Natural killer cell (primary cell): ENCODE data around the gene BCAS1. TPM values are rescaled to one million over a fixed set of nuclear protein-coding genes. Genes with fewer than 3 reads are reported as not detected.

Experiments used
- ATAC-seq, 3 donors: fragments of 150-1000 bp in 2 of 3; fragments of 200-7000 bp in 1 of 3; cut with Tn5 transposase; 1 replicate in 1 of 3; 2 replicates in 2 of 3; pipeline ENCODE4 v1.10.0; 2021; ENCODE audit warnings: mild to moderate bottlenecking in 2 of 3, moderate library complexity in 2 of 3
- DNase-seq, 2 donors: peaks; one replicate each; pipeline versions ENCODE4 v3.0.0 to v3.0.0-alpha.2; 2013 to 2021; ENCODE audit warnings: mixed read lengths in 1 of 2
- H3K27ac ChIP-seq: one replicate; pipeline ENCODE4 v1.5.1; 2013; ENCODE audit warnings: mild to moderate bottlenecking, low read length
- H3K27me3 ChIP-seq: one replicate; pipeline ENCODE4 v1.6.1; 2013; ENCODE audit warnings: low read length; ENCODE audit not compliant: control insufficient read depth, insufficient read depth
- H3K36me3 ChIP-seq: one replicate; pipeline ENCODE4 v1.6.1; 2013; ENCODE audit warnings: low read length; ENCODE audit not compliant: control insufficient read depth, insufficient read depth
- H3K4me1 ChIP-seq: one replicate; pipeline ENCODE4 v1.6.1; 2013; ENCODE audit warnings: low read length; ENCODE audit not compliant: control insufficient read depth, insufficient read depth
- H3K4me3 ChIP-seq: one replicate; pipeline ENCODE4 v1.5.1; 2013; ENCODE audit warnings: low read length
- H3K9me3 ChIP-seq: one replicate; pipeline ENCODE4 v1.6.1; 2013; ENCODE audit warnings: low read length; ENCODE audit not compliant: control insufficient read depth, insufficient read depth
- H3K27ac Mint-ChIP-seq, 2 donors: one replicate each; pipeline ENCODE4 v1.8.0; 2022; ENCODE audit warnings: mild to moderate bottlenecking in 2 of 2, mixed read lengths in 2 of 2, moderate library complexity in 1 of 2
- H3K27me3 Mint-ChIP-seq, 2 donors: one replicate each; pipeline ENCODE4 v1.8.0; 2022; ENCODE audit warnings: low read depth in 2 of 2, mixed read lengths in 2 of 2
- H3K36me3 Mint-ChIP-seq: one replicate; pipeline ENCODE4 v1.8.0; 2022; ENCODE audit warnings: mixed read lengths
- H3K4me1 Mint-ChIP-seq, 2 donors: one replicate each; pipeline ENCODE4 v1.8.0; 2022; ENCODE audit warnings: mixed read lengths in 2 of 2
- H3K4me3 Mint-ChIP-seq: one replicate; pipeline ENCODE4 v1.8.0; 2022; ENCODE audit warnings: mild to moderate bottlenecking, moderate library complexity, mixed read lengths
- H3K9me3 Mint-ChIP-seq, 2 donors: one replicate each; pipeline ENCODE4 v1.8.0; 2022; ENCODE audit warnings: mixed read lengths in 2 of 2
- CTCF ChIP-seq: fragments of 200-600 bp; IDR thresholded peaks from one replicate; pipeline ENCODE4 v1.8.0; 2022; ENCODE audit warnings: antibody characterized with exemption
- WGBS: methylation state at CpG from one replicate; pipeline ENCODE4 v1.1.7; 2013; ENCODE audit warnings: missing lambda C conversion rate; ENCODE audit not compliant: insufficient coverage; 5-methylcytosine and 5-hydroxymethylcytosine counted together
- intact Hi-C: fragments of 100-400 bp; cut with micrococcal nuclease; formaldehyde crosslinking; loops from one replicate; pipeline ENCODE4 v1.14.2; 2022
- total RNA-seq, 4 donors: library from RNA; stranded (reverse); fragments of 120-200 nt in 1 of 4; gene quantifications; one replicate each; pipeline versions ENCODE4 v1.2.3 to v1.2.4, GENCODE V29; 2013 to 2022

Gene BCAS1
- total RNA-seq, 3 donors from 2014 or later (not counting 1 experiment from before 2014, with no cell fraction given) = 0.31 to 1.2 (median 0.68) TPM

- Histone ChIP-seq H3K9me3 (no peaks in the 10 kb centered on the region), H3K27me3 (no peaks in the 10 kb centered on the region), H3K36me3 (no peaks in the 10 kb centered on the region), H3K4me1 (peaks cover 21% of the 10 kb centered on the region), H3K27ac (no peak overlapping the region), H3K4me3 (no peak overlapping the region)
- Mint-ChIP-seq H3K27ac (peak overlapping the region in 1 of 2 donors; percentile 36), H3K27me3 (no peaks in the 10 kb centered on the region), H3K9me3 (no peaks in the 10 kb centered on the region), H3K4me3 (no peak overlapping the region), H3K36me3 (no peaks in the 10 kb centered on the region), H3K4me1 (peaks cover 44 to 53% of the 10 kb centered on the region in 2 donors)
- WGBS = 98% methylated on average over 3 of the region's 3 CpGs
- no peak for TF ChIP-seq CTCF
- ATAC-seq (no peak), DNase-seq (no peak)
- intact Hi-C loops = no loop called here
Measured at GRCh38 chr20:54076259-54076658, 5.9 kb upstream of the BCAS1 start.

- H3K4me1 ChIP-seq = peaks cover 24% of the 10 kb centered on the region
- H3K4me3 ChIP-seq = no peak overlapping the region
- TF ChIP-seq CTCF = no peak
- H3K4me1 Mint-ChIP-seq = peaks cover 37 to 54% of the 10 kb centered on the region in 2 donors
- DNase-seq (no peak), ATAC-seq (no peak)
- H3K36me3 ChIP-seq = no peaks in the 10 kb centered on the region
- H3K27ac Mint-ChIP-seq = no peak overlapping the region
- no peak overlapping the region for H3K4me3 Mint-ChIP-seq
- intact Hi-C loops = no loop called here
- H3K9me3 Mint-ChIP-seq = no peaks in the 10 kb centered on the region
- H3K36me3 Mint-ChIP-seq = no peaks in the 10 kb centered on the region
- no peaks in the 10 kb centered on the region for H3K9me3 ChIP-seq
- H3K27ac ChIP-seq = no peak overlapping the region
- no peaks in the 10 kb centered on the region for H3K27me3 Mint-ChIP-seq
- 53% methylated on average over 1 of the region's 1 CpG for WGBS
- H3K27me3 ChIP-seq = no peaks in the 10 kb centered on the region
Measured at GRCh38 chr20:54075322-54075721, 4.9 kb upstream of the BCAS1 start.

GRCh38 chr20:54074511-54074910 lies 4.1 kb upstream of the BCAS1 start:
- H3K9me3 Mint-ChIP-seq = no peaks in the 10 kb centered on the region
- Histone ChIP-seq H3K4me3 (no peak overlapping the region), H3K27me3 (no peaks in the 10 kb centered on the region), H3K27ac (no peak overlapping the region), H3K9me3 (no peaks in the 10 kb centered on the region), H3K4me1 (peaks cover 22% of the 10 kb centered on the region), H3K36me3 (no peaks in the 10 kb centered on the region)
- intact Hi-C loops = no loop called here
- DNase-seq = no peak
- no peak for TF ChIP-seq CTCF
- no peaks in the 10 kb centered on the region for H3K27me3 Mint-ChIP-seq
- 96% methylated on average over 3 of the region's 4 CpGs for WGBS
- ATAC-seq = no peak
- no peak overlapping the region for H3K27ac Mint-ChIP-seq
- H3K4me3 Mint-ChIP-seq = no peak overlapping the region
- H3K36me3 Mint-ChIP-seq = no peaks in the 10 kb centered on the region
- H3K4me1 Mint-ChIP-seq = peaks cover 37 to 54% of the 10 kb centered on the region in 2 donors

GRCh38 chr20:54073288-54073687 lies 2.9 kb upstream of the BCAS1 start:
- no peak for TF ChIP-seq CTCF
- ATAC-seq (no peak), DNase-seq (no peak)
- intact Hi-C loops = no loop called here
- no peaks in the 10 kb centered on the region for H3K27me3 ChIP-seq
- H3K27ac ChIP-seq = no peak overlapping the region
- Mint-ChIP-seq H3K27me3 (no peaks in the 10 kb centered on the region), H3K36me3 (no peaks in the 10 kb centered on the region), H3K27ac (no peak overlapping the region), H3K4me1 (peaks cover 28 to 44% of the 10 kb centered on the region in 2 donors), H3K4me3 (no peak overlapping the region), H3K9me3 (no peaks in the 10 kb centered on the region)
- 86% methylated on average over 10 of the region's 10 CpGs for WGBS
- H3K36me3 ChIP-seq = no peaks in the 10 kb centered on the region
- H3K9me3 ChIP-seq = no peaks in the 10 kb centered on the region
- H3K4me1 ChIP-seq = peaks cover 9% of the 10 kb centered on the region
- H3K4me3 ChIP-seq = no peak overlapping the region
